HEK293 (cell line): ENCODE data around the gene ZBTB47.
A peak's percentile ranks its signal among the peaks of the same experiment; 100 is the strongest.

Experiments
- EGR2 ChIP-seq: fragments of 450-650 bp; formaldehyde crosslinking; IDR thresholded peaks from 2 replicates; pipeline ENCODE4 v1.5.1; 2016; ENCODE audit warnings: low read depth, missing biosample characterization, missing genetic modification characterization
- HOXD13 ChIP-seq: sonication (generic); formaldehyde crosslinking; IDR thresholded peaks from 2 replicates; pipeline ENCODE4 v1.8.0; 2022; ENCODE audit warnings: missing genetic modification reagents, borderline replicate concordance
- KLF9 ChIP-seq: fragments of 450-650 bp; formaldehyde crosslinking; IDR thresholded peaks from 2 replicates; pipeline ENCODE4 v1.5.1; 2016; ENCODE audit warnings: missing biosample characterization, missing genetic modification characterization, low read depth
- REPIN1 ChIP-seq: fragments of 450-650 bp; formaldehyde crosslinking; IDR thresholded peaks from 2 replicates; pipeline ENCODE4 v1.5.1; 2017; ENCODE audit warnings: missing biosample characterization, missing genetic modification characterization, low read depth
- SP2 ChIP-seq: fragments of 450-650 bp; formaldehyde crosslinking; IDR thresholded peaks from 2 replicates; pipeline ENCODE4 v1.5.1; 2016; ENCODE audit warnings: missing biosample characterization, missing genetic modification characterization
- ZNF148 ChIP-seq: fragments of 450-650 bp; formaldehyde crosslinking; IDR thresholded peaks from 2 replicates; pipeline ENCODE4 v1.5.0; 2017; ENCODE audit warnings: missing biosample characterization, missing genetic modification characterization, borderline replicate concordance
- ZNF174 ChIP-seq: fragments of 450-650 bp; formaldehyde crosslinking; IDR thresholded peaks from 2 replicates; pipeline ENCODE4 v1.5.0; 2017; ENCODE audit warnings: missing biosample characterization, mild to moderate bottlenecking, missing genetic modification characterization
- ZNF18 ChIP-seq: fragments of 450-650 bp; formaldehyde crosslinking; IDR thresholded peaks from 2 replicates; pipeline ENCODE4 v1.5.1; 2016; ENCODE audit warnings: missing biosample characterization, missing genetic modification characterization
- ZNF221 ChIP-seq: fragments of 450-650 bp; formaldehyde crosslinking; IDR thresholded peaks from 2 replicates; pipeline ENCODE4 v1.5.1; 2017; ENCODE audit warnings: missing biosample characterization, missing genetic modification characterization, borderline replicate concordance
- ZNF23 ChIP-seq: fragments of 450-650 bp; formaldehyde crosslinking; IDR thresholded peaks from 2 replicates; pipeline ENCODE4 v1.5.1; 2016; ENCODE audit warnings: missing biosample characterization, missing genetic modification characterization, borderline replicate concordance
- ZNF239 ChIP-seq: fragments of 450-650 bp; formaldehyde crosslinking; IDR thresholded peaks from 2 replicates; pipeline ENCODE4 v1.5.1; 2016; ENCODE audit warnings: missing biosample characterization, missing genetic modification characterization
- ZNF391 ChIP-seq: fragments of 450-650 bp; formaldehyde crosslinking; IDR thresholded peaks from 2 replicates; pipeline ENCODE4 v1.5.1; 2016; ENCODE audit warnings: low read depth, missing biosample characterization, missing genetic modification characterization, borderline replicate concordance
- ZNF423 ChIP-seq: fragments of 450-650 bp; formaldehyde crosslinking; IDR thresholded peaks from 2 replicates; pipeline ENCODE4 v1.5.1; 2016; ENCODE audit warnings: missing biosample characterization, missing genetic modification characterization
- ZNF433 ChIP-seq: fragments of 450-650 bp; formaldehyde crosslinking; IDR thresholded peaks from 2 replicates; pipeline ENCODE4 v1.5.1; 2016; ENCODE audit warnings: missing biosample characterization, missing genetic modification characterization, low read depth
- ZNF501 ChIP-seq: fragments of 450-650 bp; formaldehyde crosslinking; IDR thresholded peaks from 2 replicates; pipeline ENCODE4 v1.5.1; 2016; ENCODE audit warnings: missing biosample characterization, missing genetic modification characterization
- ZNF514 ChIP-seq: fragments of 450-650 bp; formaldehyde crosslinking; IDR thresholded peaks from 2 replicates; pipeline ENCODE4 v1.5.1; 2016; ENCODE audit warnings: missing biosample characterization, missing genetic modification characterization
- ZNF585B ChIP-seq: fragments of 450-650 bp; formaldehyde crosslinking; IDR thresholded peaks from 2 replicates; pipeline ENCODE4 v1.5.1; 2016; ENCODE audit warnings: missing biosample characterization, missing genetic modification characterization
- ZNF791 ChIP-seq: fragments of 450-650 bp; formaldehyde crosslinking; IDR thresholded peaks from 2 replicates; pipeline ENCODE4 v1.5.1; 2016; ENCODE audit warnings: missing biosample characterization, missing genetic modification characterization
- ZXDB ChIP-seq: fragments of 450-650 bp; formaldehyde crosslinking; IDR thresholded peaks from 2 replicates; pipeline ENCODE4 v1.5.1; 2016; ENCODE audit warnings: missing biosample characterization, missing genetic modification characterization
- TF ChIP-seq, protein P1 (sequence below): fragments of 450-650 bp; formaldehyde crosslinking; IDR thresholded peaks from 2 replicates; pipeline ENCODE4 v1.5.1; 2016; ENCODE audit warnings: missing biosample characterization, missing genetic modification characterization
- TF ChIP-seq, protein P2 (sequence below): fragments of 450-650 bp; formaldehyde crosslinking; IDR thresholded peaks from 2 replicates; pipeline ENCODE4 v1.5.1; 2016; ENCODE audit warnings: missing biosample characterization, missing genetic modification characterization, borderline replicate concordance
- TF ChIP-seq, protein P3 (sequence below): fragments of 450-650 bp; formaldehyde crosslinking; conservative IDR thresholded peaks from 2 replicates; pipeline ENCODE4 v1.5.1; 2016; ENCODE audit warnings: low read depth, missing biosample characterization, missing genetic modification characterization

ZBTB47 gene

DNA sequence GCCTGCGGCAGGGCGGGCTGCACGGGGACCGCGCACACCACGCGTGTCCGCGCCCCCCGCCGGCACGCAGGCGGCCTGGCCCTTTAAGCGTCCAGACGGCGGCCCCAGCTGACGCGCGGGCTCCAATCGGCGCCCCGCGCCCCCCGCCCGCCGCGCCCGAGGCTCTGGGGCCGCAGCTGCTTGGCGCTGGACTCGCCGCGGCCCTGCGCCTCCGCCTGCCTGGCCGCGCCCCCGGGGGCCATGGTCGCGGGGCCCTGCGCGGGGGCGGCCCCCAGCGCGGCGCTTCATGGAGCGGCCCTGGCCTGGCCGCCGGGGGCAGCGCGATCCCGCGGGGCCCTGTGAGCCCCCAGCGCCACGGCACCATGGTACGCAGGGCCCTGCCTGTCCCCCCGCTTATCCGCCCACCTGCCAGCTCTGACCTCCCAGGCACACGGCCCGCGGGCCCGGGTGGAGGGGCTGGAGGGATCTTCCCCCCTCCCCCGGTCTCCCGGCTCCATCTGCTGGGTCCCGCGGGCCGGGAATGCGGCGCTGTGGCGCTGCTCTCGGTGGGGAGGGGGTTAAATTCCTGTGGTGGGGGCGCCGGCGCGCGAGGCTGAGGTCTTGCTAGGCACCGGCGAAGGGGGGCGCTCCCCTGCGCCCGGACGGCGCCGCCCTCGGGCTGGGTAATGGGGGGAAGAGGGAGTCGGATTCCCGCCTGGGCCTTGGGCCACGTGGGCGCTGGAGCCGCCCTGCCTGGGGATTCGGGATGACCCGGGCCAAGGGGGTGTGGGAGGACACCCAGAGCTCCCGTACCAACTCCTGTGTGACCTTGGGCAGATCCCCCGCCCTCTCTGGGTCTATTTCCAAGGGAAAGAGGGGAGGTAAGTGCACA, 1.1 kb downstream of the ZBTB47 start (continued):
- TF ChIP-seq, protein P1, sequence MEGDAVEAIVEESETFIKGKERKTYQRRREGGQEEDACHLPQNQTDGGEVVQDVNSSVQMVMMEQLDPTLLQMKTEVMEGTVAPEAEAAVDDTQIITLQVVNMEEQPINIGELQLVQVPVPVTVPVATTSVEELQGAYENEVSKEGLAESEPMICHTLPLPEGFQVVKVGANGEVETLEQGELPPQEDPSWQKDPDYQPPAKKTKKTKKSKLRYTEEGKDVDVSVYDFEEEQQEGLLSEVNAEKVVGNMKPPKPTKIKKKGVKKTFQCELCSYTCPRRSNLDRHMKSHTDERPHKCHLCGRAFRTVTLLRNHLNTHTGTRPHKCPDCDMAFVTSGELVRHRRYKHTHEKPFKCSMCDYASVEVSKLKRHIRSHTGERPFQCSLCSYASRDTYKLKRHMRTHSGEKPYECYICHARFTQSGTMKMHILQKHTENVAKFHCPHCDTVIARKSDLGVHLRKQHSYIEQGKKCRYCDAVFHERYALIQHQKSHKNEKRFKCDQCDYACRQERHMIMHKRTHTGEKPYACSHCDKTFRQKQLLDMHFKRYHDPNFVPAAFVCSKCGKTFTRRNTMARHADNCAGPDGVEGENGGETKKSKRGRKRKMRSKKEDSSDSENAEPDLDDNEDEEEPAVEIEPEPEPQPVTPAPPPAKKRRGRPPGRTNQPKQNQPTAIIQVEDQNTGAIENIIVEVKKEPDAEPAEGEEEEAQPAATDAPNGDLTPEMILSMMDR (tag by site-specific recombination) = peak; percentile 81
- TF ChIP-seq ZNF391 (tag by site-specific recombination) = no peak
- TF ChIP-seq ZNF791 (tag by site-specific recombination) = no peak
- peak; percentile 52 for TF ChIP-seq KLF9 (tag by site-specific recombination)
- peak; percentile 37 for TF ChIP-seq ZXDB (tag by site-specific recombination)
- no peak for TF ChIP-seq ZNF423 (tag by site-specific recombination)
- no peak for TF ChIP-seq ZNF18 (tag by site-specific recombination)
- no peak for TF ChIP-seq ZNF148
- TF ChIP-seq SP2 (tag by site-specific recombination) = peak; percentile 36
- TF ChIP-seq EGR2 (tag by site-specific recombination) = peak; percentile 29
- TF ChIP-seq ZNF514 (tag by site-specific recombination) = no peak
- TF ChIP-seq, protein P2, sequence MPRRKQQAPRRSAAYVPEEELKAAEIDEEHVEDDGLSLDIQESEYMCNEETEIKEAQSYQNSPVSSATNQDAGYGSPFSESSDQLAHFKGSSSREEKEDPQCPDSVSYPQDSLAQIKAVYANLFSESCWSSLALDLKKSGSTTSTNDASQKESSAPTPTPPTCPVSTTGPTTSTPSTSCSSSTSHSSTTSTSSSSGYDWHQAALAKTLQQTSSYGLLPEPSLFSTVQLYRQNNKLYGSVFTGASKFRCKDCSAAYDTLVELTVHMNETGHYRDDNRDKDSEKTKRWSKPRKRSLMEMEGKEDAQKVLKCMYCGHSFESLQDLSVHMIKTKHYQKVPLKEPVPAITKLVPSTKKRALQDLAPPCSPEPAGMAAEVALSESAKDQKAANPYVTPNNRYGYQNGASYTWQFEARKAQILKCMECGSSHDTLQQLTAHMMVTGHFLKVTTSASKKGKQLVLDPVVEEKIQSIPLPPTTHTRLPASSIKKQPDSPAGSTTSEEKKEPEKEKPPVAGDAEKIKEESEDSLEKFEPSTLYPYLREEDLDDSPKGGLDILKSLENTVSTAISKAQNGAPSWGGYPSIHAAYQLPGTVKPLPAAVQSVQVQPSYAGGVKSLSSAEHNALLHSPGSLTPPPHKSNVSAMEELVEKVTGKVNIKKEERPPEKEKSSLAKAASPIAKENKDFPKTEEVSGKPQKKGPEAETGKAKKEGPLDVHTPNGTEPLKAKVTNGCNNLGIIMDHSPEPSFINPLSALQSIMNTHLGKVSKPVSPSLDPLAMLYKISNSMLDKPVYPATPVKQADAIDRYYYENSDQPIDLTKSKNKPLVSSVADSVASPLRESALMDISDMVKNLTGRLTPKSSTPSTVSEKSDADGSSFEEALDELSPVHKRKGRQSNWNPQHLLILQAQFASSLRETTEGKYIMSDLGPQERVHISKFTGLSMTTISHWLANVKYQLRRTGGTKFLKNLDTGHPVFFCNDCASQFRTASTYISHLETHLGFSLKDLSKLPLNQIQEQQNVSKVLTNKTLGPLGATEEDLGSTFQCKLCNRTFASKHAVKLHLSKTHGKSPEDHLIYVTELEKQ = no peak
- no peak for TF ChIP-seq REPIN1 (tag by site-specific recombination)
- TF ChIP-seq ZNF433 (tag by site-specific recombination) = no peak
- TF ChIP-seq, protein P3, sequence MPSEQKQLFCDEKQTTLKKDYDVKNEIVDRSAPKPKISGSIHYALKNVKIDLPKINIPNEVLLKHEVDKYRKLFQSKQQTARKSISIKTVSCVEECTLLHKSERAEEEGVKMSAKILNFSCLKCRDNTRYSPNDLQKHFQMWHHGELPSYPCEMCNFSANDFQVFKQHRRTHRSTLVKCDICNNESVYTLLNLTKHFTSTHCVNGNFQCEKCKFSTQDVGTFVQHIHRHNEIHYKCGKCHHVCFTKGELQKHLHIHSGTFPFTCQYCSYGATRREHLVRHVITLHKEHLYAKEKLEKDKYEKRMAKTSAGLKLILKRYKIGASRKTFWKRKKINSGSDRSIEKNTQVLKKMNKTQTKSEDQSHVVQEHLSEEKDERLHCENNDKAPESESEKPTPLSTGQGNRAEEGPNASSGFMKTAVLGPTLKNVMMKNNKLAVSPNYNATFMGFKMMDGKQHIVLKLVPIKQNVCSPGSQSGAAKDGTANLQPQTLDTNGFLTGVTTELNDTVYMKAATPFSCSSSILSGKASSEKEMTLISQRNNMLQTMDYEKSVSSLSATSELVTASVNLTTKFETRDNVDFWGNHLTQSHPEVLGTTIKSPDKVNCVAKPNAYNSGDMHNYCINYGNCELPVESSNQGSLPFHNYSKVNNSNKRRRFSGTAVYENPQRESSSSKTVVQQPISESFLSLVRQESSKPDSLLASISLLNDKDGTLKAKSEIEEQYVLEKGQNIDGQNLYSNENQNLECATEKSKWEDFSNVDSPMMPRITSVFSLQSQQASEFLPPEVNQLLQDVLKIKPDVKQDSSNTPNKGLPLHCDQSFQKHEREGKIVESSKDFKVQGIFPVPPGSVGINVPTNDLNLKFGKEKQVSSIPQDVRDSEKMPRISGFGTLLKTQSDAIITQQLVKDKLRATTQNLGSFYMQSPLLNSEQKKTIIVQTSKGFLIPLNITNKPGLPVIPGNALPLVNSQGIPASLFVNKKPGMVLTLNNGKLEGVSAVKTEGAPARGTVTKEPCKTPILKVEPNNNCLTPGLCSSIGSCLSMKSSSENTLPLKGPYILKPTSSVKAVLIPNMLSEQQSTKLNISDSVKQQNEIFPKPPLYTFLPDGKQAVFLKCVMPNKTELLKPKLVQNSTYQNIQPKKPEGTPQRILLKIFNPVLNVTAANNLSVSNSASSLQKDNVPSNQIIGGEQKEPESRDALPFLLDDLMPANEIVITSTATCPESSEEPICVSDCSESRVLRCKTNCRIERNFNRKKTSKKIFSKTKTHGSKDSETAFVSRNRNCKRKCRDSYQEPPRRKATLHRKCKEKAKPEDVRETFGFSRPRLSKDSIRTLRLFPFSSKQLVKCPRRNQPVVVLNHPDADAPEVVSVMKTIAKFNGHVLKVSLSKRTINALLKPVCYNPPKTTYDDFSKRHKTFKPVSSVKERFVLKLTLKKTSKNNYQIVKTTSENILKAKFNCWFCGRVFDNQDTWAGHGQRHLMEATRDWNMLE = no peak
- no peak for TF ChIP-seq ZNF221
- no peak for TF ChIP-seq ZNF174 (tag by site-specific recombination)
- TF ChIP-seq ZNF501 (tag by site-specific recombination) = no peak
- no peak for TF ChIP-seq ZNF23 (tag by site-specific recombination)
- TF ChIP-seq HOXD13 = no peak
- no peak for TF ChIP-seq ZNF239 (tag by site-specific recombination)
- TF ChIP-seq ZNF585B (tag by site-specific recombination) = no peak
